Measurements from ENCODE around the gene IFNE. TPM values are rescaled to one million over a fixed set of nuclear protein-coding genes. Genes with fewer than 3 reads are reported as not detected.
"Not testable (repeated sequence)": the region's sequence is repeated elsewhere in the genome, so short reads cannot be mapped to it uniquely, and the experiment has no call there.

IFNE gene
- total RNA-seq, 1 donor from 2014 or later, result not detected

DNA sequence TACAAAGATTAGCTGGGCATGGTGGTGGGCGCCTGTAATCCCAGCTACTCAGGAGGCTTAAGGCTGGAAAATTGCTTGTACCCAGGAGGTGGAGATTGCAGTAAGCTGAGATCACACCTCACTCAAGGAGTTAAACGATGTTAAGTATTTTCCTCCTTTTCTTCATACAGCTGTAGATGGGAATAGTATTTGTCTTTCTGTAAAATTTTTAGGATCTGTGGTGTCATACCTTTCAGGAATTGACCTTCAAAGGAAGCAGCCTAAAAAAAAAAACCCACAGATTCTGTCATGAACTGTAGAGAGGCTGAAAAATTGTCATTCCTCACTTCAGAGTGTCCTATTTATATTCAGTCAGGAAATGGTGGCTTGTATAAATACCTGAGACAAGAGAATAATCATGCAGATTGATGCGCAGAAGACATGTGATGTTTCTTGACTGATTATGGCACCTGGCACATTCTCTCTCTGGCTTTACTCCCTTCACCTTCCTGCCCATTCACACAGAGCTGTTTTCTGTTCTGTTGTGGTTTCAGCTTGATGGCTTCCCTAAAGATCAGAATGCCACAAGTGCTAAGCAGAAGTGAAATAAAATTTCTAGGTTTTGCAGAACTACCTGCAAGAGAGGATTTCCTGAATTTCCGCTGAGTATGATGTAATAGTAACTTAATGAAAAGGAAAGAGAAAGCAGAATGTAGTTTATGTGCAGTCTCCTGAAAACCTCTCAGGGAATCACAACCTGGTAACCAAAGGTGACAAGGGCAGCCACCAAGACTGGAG is 38.1 kb downstream of the IFNE start:
- no peak overlapping the region for H3K9ac ChIP-seq
- TF ChIP-seq, protein P1, sequence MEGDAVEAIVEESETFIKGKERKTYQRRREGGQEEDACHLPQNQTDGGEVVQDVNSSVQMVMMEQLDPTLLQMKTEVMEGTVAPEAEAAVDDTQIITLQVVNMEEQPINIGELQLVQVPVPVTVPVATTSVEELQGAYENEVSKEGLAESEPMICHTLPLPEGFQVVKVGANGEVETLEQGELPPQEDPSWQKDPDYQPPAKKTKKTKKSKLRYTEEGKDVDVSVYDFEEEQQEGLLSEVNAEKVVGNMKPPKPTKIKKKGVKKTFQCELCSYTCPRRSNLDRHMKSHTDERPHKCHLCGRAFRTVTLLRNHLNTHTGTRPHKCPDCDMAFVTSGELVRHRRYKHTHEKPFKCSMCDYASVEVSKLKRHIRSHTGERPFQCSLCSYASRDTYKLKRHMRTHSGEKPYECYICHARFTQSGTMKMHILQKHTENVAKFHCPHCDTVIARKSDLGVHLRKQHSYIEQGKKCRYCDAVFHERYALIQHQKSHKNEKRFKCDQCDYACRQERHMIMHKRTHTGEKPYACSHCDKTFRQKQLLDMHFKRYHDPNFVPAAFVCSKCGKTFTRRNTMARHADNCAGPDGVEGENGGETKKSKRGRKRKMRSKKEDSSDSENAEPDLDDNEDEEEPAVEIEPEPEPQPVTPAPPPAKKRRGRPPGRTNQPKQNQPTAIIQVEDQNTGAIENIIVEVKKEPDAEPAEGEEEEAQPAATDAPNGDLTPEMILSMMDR (IDR thresholded peaks at IDR 0.05), result no peak
- TF ChIP-seq EZH2 (IDR thresholded peaks at IDR 0.05) (no peak), EZH2phosphoT487 (IDR thresholded peaks at IDR 0.05) (no peak)

DNA sequence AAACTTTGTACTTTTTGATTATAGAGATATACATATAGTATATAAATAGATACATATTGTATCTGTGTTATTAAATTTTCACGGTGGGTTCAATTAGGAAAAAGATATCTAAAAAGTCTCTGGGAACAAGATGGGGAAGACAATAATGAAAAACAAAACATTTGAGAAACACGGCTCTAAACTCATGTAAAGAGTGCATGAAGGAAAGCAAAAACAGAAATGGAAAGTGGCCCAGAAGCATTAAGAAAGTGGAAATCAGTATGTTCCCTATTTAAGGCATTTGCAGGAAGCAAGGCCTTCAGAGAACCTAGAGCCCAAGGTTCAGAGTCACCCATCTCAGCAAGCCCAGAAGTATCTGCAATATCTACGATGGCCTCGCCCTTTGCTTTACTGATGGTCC is 42.0 kb downstream of the IFNE start, which contains the start of gene IFNA1:
TSS of gene IFNA1 (plus strand) at position 301 of the 400 bp plus-strand sequence. CDS start at position 370, 69 bp downstream.
- H3K4me2 ChIP-seq, result no peak within 1 kb of the TSS
- Mint-ChIP-seq H3K27ac (no peak within 1 kb of the TSS), H3K4me3 (no peak within 1 kb of the TSS), H3K9me3 (peaks cover 5% of the 10 kb centered on the region), H3K36me3 (no peaks in the 10 kb centered on the region), H3K4me1 (no peaks in the 10 kb centered on the region), H3K27me3 (ENCODE audit: insufficient read depth, low read depth) (no peaks in the 10 kb centered on the region)
- no peak for DNase-seq (ENCODE audit: low spot score)
- H3K4me3 ChIP-seq, result no peak within 1 kb of the TSS
- H3K4me1 ChIP-seq, result no peaks in the 10 kb centered on the region
- H3K9me3 ChIP-seq (ENCODE audit: low read depth), result no peaks in the 10 kb centered on the region
- no peaks in the 10 kb centered on the region for H4K20me1 ChIP-seq (ENCODE audit: low read depth)
- H2AFZ ChIP-seq (replicated peaks), result no peak within 1 kb of the TSS
- H3K36me3 ChIP-seq, result no peaks in the 10 kb centered on the region
- H3K9ac ChIP-seq, result no peak within 1 kb of the TSS
- H3K79me2 ChIP-seq (ENCODE audit: low read depth), result no peaks in the 10 kb centered on the region
- H3K27ac ChIP-seq, result no peak within 1 kb of the TSS
- TF ChIP-seq EZH2phosphoT487 (IDR thresholded peaks at IDR 0.05) (no peak), EZH2 (IDR thresholded peaks at IDR 0.05) (no peak)
- TF ChIP-seq, protein P1 (IDR thresholded peaks at IDR 0.05), result no peak
- H3F3A ChIP-seq (ENCODE audit: low read depth), result no peaks in the 10 kb centered on the region
- no peaks in the 10 kb centered on the region for H3K27me3 ChIP-seq

More for the DNA sequence above, 38.1 kb downstream of the IFNE start:
- Histone ChIP-seq H2AFZ (replicated peaks) (no peak overlapping the region), H3K79me2 (ENCODE audit: low read depth) (no peaks in the 10 kb centered on the region), H3F3A (ENCODE audit: low read depth) (no peaks in the 10 kb centered on the region), H3K27me3 (no peaks in the 10 kb centered on the region), H3K4me2 (no peak overlapping the region), H3K4me3 (no peak overlapping the region), H3K9me3 (ENCODE audit: low read depth) (no peaks in the 10 kb centered on the region), H3K27ac (no peak overlapping the region), H4K20me1 (ENCODE audit: low read depth) (no peaks in the 10 kb centered on the region), H3K36me3 (no peaks in the 10 kb centered on the region), H3K4me1 (no peaks in the 10 kb centered on the region)
- Mint-ChIP-seq H3K27me3 (ENCODE audit: insufficient read depth, low read depth) (peaks cover 5% of the 10 kb centered on the region), H3K4me3 (no peak overlapping the region), H3K36me3 (no peaks in the 10 kb centered on the region), H3K27ac (no peak overlapping the region), H3K9me3 (peaks cover 5% of the 10 kb centered on the region), H3K4me1 (no peaks in the 10 kb centered on the region)
- no peak for DNase-seq (ENCODE audit: low spot score)

GRCh38 chr9:21435015-21435383 is 47.1 kb downstream of the IFNE start:
- H3K9me3 ChIP-seq (ENCODE audit: low read depth); H3K4me2 ChIP-seq; H3K27me3 Mint-ChIP-seq (ENCODE audit: insufficient read depth, low read depth); H3K27ac Mint-ChIP-seq; H4K20me1 ChIP-seq (ENCODE audit: low read depth); H3F3A ChIP-seq (ENCODE audit: low read depth); H3K27ac ChIP-seq; H3K79me2 ChIP-seq (ENCODE audit: low read depth); H3K36me3 ChIP-seq; H3K36me3 Mint-ChIP-seq; H3K4me3 Mint-ChIP-seq; H3K27me3 ChIP-seq; H3K4me3 ChIP-seq; H3K9me3 Mint-ChIP-seq; DNase-seq (ENCODE audit: low spot score); H3K9ac ChIP-seq; H3K4me1 ChIP-seq; H2AFZ ChIP-seq (replicated peaks): not testable (repeated sequence)
- H3K4me1 Mint-ChIP-seq, result peaks cover 12% of the 10 kb centered on the region
